SJCRH30 (cell line): ENCODE results near the gene GPC1. TPM values are rescaled to one million over a fixed set of nuclear protein-coding genes. Genes with fewer than 3 reads are reported as not detected.

Source experiments
- DNase-seq, 2 experiments: peaks; one replicate each; pipeline ENCODE4 v3.0.0-alpha.2; 2015 to 2020
- H3K27ac ChIP-seq: fragments of 250-450 bp; sonication (Bioruptor Pico); 2 replicates; pipeline ENCODE4 v1.5.1; 2020; ENCODE audit warnings: mild to moderate bottlenecking, moderate library complexity
- H3K27me3 ChIP-seq: fragments of 250-450 bp; sonication (Bioruptor Pico); 2 replicates; pipeline ENCODE4 v1.5.1; 2020; ENCODE audit warnings: mild to moderate bottlenecking, moderate library complexity
- H3K36me3 ChIP-seq: fragments of 250-450 bp; sonication (Bioruptor Pico); 2 replicates; pipeline ENCODE4 v1.5.1; 2020; ENCODE audit warnings: mild to moderate bottlenecking, moderate library complexity
- H3K4me1 ChIP-seq: fragments of 250-450 bp; sonication (Bioruptor Pico); 2 replicates; pipeline ENCODE4 v1.5.1; 2020; ENCODE audit warnings: mild to moderate bottlenecking, moderate library complexity
- H3K4me3 ChIP-seq: fragments of 250-450 bp; sonication (Bioruptor Pico); 2 replicates; pipeline ENCODE4 v1.5.1; 2020; ENCODE audit warnings: mild to moderate bottlenecking, moderate library complexity
- H3K9me3 ChIP-seq: fragments of 250-450 bp; sonication (Bioruptor Pico); replicated peaks from 2 replicates; pipeline ENCODE4 v1.5.1; 2020; ENCODE audit warnings: mild to moderate bottlenecking, moderate library complexity
- total RNA-seq: library from RNA; depleted of rRNA; stranded (reverse); fragments of >200 nt; shearing (Covaris generic); gene quantifications from 2 replicates; pipeline ENCODE4 v1.2.3, GENCODE V29; 2014

GPC1 gene
- total RNA-seq, 1 experiment from 2014 or later: 78.1 TPM

DNA sequence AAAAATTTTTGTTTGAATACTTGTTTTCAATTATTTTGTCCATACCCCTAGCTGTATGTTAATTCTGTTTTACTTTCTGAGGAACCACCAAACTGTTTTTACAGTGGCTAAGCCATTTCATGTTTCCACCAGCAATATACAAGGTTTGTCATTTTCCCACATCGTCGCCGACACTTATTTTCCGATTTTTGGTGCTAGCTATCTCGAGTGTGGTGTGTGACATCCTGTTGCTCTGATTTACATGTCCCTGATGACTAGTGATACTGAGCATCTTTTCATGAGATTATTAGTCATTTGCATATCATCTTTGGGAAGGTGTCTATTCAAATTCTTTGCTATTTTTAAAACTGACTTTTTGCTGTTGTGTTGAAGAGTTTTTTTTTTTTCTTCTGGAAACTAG, 7.2 kb upstream of the GPC1 start:
- no peaks in the 10 kb centered on the region for H3K9me3 ChIP-seq
- no peak for DNase-seq
- H3K27me3 ChIP-seq: no peaks in the 10 kb centered on the region
- H3K4me3 ChIP-seq: no peak overlapping the region
- no peak overlapping the region for H3K27ac ChIP-seq
- no peaks in the 10 kb centered on the region for H3K4me1 ChIP-seq
- no peaks in the 10 kb centered on the region for H3K36me3 ChIP-seq

DNA sequence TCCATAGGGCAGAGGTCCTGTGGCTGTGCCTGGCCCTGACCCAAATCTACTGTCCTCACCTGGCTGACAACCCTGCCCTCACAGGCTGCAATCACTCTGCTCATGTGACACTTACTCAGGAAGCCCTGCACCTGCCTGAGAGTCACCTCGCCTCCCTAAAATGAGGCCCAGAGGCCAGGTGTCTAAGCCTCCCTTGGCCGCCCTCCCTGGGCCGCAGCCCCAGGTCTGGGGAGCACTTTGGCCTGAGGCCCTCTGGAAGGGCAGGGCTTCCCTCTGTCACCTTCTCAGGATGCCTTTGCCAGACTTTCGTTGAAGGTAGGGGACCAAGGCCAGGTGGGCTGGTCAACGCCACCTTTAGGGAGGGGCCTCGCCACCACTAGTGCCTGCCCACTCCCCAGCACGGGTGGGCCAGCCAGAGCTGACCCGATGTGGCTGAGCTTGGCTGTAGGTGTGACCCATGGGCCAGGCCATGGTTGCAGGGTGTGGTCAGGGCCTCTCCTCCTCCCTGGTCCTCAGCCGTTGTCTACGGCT, 6.1 kb upstream of the GPC1 start:
- DNase-seq: no peak
- peaks cover 9% of the 10 kb centered on the region; the same call in 1 of the 2 replicates for H3K4me1 ChIP-seq

DNA sequence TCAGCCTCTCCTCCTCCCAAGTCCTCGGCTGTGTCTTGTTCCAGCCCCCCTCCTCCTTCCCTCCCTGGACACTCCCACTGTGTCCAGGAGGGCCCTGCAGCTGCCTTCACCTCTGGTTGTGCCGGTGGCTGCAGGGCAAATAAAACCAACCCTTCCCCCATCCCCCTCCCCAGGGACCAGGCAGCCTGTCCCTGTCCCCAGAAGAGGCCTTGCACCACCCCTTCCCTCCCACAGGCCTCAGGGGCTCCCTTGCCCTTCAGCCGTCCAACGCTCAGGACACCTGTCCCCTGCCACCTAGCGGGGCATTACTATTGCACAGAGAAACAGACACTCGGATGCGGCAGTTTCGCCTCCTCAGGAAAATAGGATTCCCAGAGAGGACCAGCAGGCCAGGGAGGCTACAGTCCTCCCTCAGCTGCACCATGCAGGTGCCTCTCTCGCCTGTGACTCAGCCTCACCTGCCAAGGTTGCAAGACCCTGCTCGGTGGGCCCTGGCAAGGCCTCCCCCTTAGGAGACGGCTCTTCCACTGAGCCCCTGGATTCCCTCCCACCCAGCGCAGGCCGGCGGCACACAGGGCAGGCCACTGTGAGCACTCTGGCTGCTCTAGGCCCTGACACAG, 5.5 kb upstream of the GPC1 start:
- Histone ChIP-seq H3K27ac (no peak overlapping the region), H3K4me3 (no peak overlapping the region), H3K9me3 (no peaks in the 10 kb centered on the region), H3K36me3 (no peaks in the 10 kb centered on the region), H3K4me1 (peaks cover 9% of the 10 kb centered on the region; the same call in 1 of the 2 replicates), H3K27me3 (no peaks in the 10 kb centered on the region)
- peak; percentile 15 to 34 for DNase-seq

More for the DNA sequence above, 6.1 kb upstream of the GPC1 start:
- no peak overlapping the region for H3K4me3 ChIP-seq
- no peaks in the 10 kb centered on the region for H3K9me3 ChIP-seq
- H3K36me3 ChIP-seq: no peaks in the 10 kb centered on the region
- no peaks in the 10 kb centered on the region for H3K27me3 ChIP-seq
- no peak overlapping the region for H3K27ac ChIP-seq

DNA sequence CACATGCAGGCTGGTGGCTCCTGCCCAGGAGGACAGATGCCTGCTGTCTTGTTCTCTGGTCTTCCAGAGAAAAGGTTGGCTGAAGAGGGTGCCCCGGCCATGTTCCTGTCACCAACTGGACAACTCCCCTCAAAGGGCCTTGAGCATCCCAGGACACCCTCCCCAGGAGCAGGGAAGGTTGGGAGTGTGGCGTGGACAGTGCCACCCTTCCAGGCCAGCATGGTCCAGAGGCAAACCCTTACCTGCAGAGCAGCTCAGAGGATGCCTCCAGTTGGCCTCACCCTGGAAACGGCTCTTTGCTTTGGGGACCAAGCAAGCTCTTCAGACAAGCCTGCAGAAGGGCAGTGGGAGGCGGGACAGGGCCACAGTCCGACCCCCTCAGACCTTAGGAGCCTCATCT, 4.9 kb upstream of the GPC1 start:
- H3K4me3 ChIP-seq: no peak overlapping the region
- DNase-seq: no peak
- H3K36me3 ChIP-seq: no peaks in the 10 kb centered on the region
- H3K9me3 ChIP-seq: no peaks in the 10 kb centered on the region
- peaks cover 9% of the 10 kb centered on the region; the same call in 1 of the 2 replicates for H3K4me1 ChIP-seq
- H3K27ac ChIP-seq: no peak overlapping the region
- H3K27me3 ChIP-seq: no peaks in the 10 kb centered on the region

DNA sequence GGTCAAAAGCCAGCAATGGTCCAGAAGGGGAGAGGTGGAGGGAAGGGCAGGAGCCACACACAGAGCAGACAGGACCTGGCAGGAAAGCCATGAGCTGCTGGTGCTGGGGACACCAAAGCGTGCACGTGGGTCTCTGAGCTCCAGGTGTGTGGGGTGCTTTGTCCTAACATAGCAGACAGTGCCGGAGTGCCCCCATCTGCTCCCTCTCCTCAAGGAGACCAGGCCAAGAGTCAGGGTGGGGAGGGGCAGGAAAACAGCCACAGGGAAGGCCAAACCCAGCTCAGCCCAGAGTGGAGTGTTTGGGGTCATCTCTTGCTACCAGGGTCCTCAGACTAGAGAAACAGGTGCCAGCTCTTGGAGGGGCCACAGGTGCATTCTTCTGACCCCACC, 4.2 kb upstream of the GPC1 start:
- no peaks in the 10 kb centered on the region for H3K36me3 ChIP-seq
- no peak overlapping the region for H3K27ac ChIP-seq
- DNase-seq: no peak
- peaks cover 9% of the 10 kb centered on the region; the same call in 1 of the 2 replicates for H3K4me1 ChIP-seq
- no peak overlapping the region for H3K4me3 ChIP-seq
- no peaks in the 10 kb centered on the region for H3K9me3 ChIP-seq
- no peaks in the 10 kb centered on the region for H3K27me3 ChIP-seq

DNA sequence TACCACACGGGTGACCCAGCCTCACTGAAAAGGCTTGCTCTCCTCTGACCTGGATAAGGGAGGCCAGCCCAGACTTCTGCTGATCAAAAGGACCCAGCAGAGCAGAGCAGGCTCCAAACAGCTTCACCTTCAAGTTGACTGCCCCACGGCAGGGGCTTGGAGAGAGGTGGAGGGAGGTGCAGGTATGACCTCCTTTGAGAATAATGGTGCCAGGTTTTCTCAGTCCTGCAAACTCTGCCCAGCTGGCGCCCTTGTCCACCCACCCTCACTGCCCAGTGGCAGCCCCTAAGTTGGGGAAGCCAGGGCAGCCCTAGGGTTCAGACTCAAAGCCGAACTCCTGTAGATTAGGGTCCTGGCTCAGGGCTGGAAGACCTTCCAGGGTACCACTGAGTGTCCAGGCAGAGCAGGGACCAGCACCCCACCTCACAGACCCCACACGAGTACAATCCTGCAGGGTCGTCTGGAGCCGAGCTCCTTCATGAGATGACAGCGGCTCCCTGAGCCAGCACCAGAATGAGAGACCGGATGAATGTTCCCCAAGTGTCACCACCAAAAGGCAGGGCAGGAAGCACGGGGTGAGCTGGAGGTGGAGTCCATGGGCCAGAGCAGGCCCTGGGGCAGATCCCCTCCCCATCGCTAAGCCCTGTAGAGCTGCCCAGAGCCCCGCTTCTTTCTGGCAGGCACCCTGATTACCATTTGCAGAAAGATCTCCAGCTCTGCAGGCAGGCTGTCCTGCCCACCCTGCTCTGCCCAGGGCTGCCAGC, 3.6 kb upstream of the GPC1 start:
- Histone ChIP-seq H3K9me3 (no peaks in the 10 kb centered on the region), H3K4me1 (peaks cover 12% of the 10 kb centered on the region; the same call in 1 of the 2 replicates), H3K4me3 (no peak overlapping the region), H3K27me3 (no peaks in the 10 kb centered on the region), H3K27ac (no peak overlapping the region), H3K36me3 (no peaks in the 10 kb centered on the region)
- DNase-seq: no peak

DNA sequence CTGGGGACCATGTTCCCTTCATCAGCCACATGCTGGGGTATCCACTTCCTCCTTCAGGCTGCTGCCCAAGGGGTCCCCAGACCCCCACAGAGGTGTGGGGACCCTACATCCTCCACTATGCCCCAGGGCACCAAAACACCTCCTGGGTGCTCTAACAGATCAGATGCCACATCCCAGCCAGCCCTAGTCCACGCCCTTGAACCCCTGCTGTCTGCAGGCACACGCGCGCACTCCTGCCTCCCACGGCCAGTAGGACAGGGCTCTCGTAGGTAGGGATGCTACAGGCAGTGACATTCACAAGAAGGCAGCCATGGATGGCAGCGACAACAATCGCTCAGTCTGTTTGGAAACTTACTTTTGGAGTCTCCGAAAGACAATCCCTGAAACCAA, 3.0 kb upstream of the GPC1 start:
- Histone ChIP-seq H3K4me3 (no peak overlapping the region), H3K9me3 (no peaks in the 10 kb centered on the region), H3K27me3 (no peaks in the 10 kb centered on the region), H3K4me1 (peaks cover 15% of the 10 kb centered on the region; the same call in 1 of the 2 replicates), H3K27ac (no peak overlapping the region), H3K36me3 (no peaks in the 10 kb centered on the region)
- DNase-seq: peak in 1 of 2 experiments; percentile 4

DNA sequence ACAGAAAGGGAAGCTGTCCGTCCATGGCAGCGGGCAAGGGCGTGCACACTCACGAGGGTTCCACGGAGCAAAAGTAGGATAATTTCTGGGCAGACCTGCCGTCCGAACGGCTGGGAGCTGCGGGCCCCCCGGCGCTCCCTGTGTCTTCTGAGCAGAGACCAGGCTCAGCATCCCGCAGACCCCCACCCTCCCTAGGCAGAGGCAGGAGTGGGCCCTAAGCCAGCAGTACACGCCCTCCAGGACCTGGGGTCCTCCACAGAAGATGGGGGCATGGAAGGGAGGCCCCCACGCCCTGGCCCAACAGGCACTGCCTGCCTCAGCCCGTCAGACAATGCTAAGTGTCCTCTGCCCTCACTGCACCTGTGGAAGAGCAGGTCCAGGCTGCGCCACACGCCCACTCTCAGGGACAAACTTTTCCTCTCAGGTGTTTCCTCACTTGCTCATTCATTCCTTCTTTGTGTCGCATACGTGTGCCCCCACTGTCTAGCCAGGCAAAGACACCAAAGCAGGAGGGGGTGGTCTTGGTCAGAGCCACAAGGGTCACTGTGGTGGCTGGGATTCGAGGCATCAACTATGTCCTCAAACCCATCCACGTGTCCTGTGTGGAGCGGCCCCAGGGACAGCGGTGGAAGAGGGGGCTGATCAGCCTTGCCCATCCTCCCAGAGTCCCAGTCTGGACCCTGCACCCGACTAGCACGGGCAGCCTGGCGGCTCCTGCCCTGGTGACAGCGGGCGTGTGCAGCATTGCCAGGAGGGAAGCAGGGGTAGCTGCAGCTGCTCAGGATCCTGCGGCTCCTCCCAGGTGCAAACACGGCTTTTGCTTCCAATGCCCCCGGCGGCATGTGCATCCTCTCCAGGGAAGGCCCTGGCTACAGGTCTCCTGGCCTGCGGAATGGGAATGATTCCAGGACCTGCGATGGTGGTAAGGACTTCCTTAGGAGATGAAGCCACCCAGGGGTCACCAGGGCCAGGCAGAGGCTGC, 2.4 kb upstream of the GPC1 start:
- Histone ChIP-seq H3K36me3 (no peaks in the 10 kb centered on the region), H3K4me3 (no peak overlapping the region), H3K9me3 (no peaks in the 10 kb centered on the region), H3K4me1 (peaks cover 22% of the 10 kb centered on the region; the same call in 1 of the 2 replicates), H3K27me3 (no peaks in the 10 kb centered on the region), H3K27ac (peak overlapping the region; percentile 85)
- DNase-seq: peak in 1 of 2 experiments; percentile 4

DNA sequence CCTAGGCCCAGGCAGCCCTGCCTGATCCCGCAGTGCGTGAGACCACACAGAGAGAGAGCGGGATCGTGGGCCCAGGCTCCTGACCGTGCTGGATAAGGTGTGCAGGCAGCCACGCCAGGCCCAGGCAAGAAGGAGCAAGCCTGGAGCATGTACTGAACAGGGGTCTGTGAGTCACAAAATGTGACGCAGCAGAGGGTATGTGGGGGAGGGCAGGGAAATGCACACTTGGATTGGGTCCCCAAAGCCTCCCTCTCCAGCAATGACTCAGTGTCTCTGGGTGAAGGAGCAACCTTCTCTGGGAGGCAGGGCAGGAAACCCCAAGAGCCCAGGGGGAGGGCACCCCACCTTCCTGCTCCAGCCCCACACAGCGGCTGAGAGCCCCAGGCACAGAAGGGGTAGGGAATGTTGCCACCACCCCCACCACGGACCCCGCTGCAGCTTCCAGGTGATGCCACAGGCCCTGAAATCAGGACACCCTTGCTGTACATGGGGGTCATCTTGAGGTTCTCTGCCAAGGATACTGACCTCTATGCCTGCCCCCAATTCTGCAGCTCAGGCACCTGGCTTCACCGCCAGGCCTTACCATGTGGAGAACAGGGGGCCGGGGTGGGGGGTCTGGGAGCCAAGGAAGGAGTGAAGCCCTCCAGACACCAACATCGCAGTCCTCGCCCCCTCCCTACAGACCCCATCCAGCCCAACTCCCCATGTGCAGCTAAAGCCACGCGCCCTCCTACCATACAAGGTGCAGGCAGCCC, 1.3 kb upstream of the GPC1 start:
- Histone ChIP-seq H3K27ac (peak overlapping the region; percentile 85), H3K9me3 (no peaks in the 10 kb centered on the region), H3K27me3 (no peaks in the 10 kb centered on the region), H3K4me3 (peak overlapping the region; percentile 82), H3K36me3 (no peaks in the 10 kb centered on the region), H3K4me1 (peaks cover 22% of the 10 kb centered on the region; the same call in 1 of the 2 replicates)
- DNase-seq: peak; percentile 59 to 69

DNA sequence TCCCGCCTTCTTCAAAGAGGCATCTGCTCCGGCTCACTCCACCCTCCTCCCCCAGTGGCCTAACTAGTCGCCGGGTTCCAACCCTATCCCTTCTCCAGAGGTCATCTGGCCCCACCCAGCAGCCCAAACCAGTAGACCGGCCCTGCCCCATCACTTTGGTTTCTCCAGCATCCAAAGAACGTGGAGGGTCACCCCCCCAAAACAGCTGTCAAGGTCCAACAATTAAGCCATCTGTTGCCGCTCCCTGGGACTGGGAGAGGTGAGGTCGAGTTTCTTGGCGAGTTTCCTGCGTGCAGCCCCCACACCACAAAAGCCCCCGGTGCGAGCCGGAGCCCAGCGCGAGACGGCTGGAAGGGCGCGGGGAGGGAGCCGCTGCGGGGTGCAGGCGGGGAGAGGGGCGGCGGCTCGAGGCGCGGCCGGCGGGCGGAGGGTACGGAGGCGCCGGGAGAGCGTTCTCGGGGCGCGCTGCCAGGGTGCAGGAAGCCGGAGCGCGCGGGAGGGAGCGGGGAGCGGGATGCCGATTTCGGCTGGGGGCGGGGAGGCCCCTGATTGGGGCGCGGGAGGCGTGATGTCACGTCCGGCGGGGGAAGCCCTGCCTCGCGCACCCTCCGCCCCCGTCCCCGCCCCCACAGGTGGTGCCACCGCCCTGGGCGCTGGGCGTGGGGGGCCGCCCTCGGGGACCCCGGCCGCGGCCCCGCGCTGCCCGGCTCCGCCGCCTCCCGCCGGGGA, 571 bp upstream of the GPC1 start:
- Histone ChIP-seq H3K36me3 (no peaks in the 10 kb centered on the region), H3K27me3 (no peaks in the 10 kb centered on the region), H3K4me1 (peaks cover 22% of the 10 kb centered on the region; the same call in 1 of the 2 replicates), H3K27ac (peak overlapping the region; percentile 85), H3K9me3 (no peaks in the 10 kb centered on the region), H3K4me3 (peak overlapping the region; percentile 82)
- DNase-seq: peak; percentile 96 to 97

DNA sequence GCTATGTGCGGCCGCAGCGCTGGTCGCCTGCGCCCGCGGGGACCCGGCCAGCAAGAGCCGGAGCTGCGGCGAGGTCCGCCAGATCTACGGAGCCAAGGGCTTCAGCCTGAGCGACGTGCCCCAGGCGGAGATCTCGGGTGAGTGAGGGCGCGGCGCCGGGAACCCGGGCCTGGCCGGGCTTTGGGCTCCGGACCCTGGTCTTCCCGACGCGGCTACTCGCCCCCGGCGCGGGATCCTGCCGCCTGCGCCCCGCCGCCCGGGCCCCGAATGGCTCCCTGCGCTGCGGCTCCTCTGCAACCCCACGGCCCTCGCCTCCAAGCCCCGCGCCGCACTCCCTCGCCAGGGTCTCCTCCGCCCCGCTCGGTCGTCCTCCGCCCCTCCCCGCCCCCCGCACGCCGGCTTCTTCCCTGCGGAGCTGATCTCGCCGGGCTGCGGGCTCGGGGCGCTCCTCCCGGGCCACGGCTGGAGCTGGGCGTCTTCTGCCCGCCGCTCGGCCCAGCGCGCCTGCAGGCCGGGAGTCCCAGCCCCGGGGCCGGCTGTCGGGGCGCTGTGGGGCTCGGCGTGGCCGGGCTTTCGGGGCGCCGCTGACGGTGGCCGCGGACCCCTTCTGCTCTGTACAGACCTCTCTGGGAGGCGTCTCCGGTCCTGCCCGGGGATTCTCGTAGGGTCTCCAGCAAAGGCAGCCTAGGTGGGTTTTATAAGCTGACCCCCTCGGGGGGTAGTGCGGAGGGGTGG, 652 bp downstream of the GPC1 start:
- peak overlapping the region; percentile 58; the same call in 1 of the 2 replicates for H3K27ac ChIP-seq
- no peaks in the 10 kb centered on the region for H3K9me3 ChIP-seq
- H3K4me1 ChIP-seq: peaks cover 22% of the 10 kb centered on the region; the same call in 1 of the 2 replicates
- H3K36me3 ChIP-seq: no peaks in the 10 kb centered on the region
- no peaks in the 10 kb centered on the region for H3K27me3 ChIP-seq
- peak overlapping the region; percentile 82 for H3K4me3 ChIP-seq
- DNase-seq: peak; percentile 40 to 53

DNA sequence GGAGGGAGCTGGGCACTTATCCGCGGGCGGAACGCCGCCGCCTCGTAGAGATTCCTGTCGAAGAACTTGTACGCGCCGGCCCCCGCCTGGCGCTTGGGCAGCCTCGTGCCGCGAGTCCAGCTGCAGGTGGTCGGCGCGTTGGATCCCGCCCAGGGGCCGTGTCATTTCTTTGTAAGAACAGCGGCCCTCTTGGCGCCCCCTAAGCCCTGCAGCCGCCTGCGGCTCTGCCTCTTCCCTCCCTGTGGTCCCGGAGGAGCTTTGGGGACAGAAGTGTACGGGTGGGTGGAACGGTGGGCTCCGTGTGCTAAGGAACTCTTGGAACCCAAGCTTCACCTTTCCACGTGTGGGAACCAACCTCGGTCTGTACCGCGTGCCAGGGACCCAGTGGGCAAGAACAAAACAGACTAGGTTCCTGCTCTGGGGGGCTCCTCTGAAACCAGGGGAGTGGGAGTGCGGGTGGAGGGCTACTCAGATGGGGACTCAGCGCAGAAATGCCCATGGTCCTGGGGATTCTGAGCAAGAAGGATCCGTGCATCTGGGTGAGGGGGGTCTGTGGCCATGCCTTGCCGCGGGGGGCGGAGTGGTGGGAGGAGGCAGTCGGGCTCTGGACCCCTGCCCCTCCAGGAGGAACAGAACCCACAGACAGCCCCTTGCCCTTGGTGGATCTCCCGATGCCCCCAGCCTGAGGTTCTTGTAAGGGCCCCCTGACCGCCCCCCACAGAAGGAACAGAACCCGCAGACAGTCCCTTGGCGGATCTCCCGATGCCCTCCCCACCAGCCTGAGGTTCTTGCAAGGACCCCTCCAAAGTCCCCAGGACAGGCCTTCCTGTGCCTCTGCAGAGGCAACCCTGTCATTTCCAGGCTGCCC, 1.5 kb downstream of the GPC1 start:
- peaks cover 23% of the 10 kb centered on the region; the same call in 1 of the 2 replicates for H3K4me1 ChIP-seq

More for the DNA sequence above, 1.5 kb downstream of the GPC1 start:
- Histone ChIP-seq H3K36me3 (no peaks in the 10 kb centered on the region), H3K27me3 (no peaks in the 10 kb centered on the region), H3K27ac (peak overlapping the region; percentile 58; the same call in 1 of the 2 replicates), H3K4me3 (peak overlapping the region; percentile 82), H3K9me3 (no peaks in the 10 kb centered on the region)
- DNase-seq: peak; percentile 60 to 64
